Kidney (tissue), 14 donors: ENCODE measurements around the gene PKDREJ. TPM values are rescaled to one million over a fixed set of nuclear protein-coding genes. Genes with fewer than 3 reads are reported as not detected.

ENCODE experiments used
- DNase-seq, 5 donors: peaks; one replicate each; pipeline ENCODE4 v3.0.0-alpha.2; 2013 to 2020
- FAIRE-seq: peaks from 2 replicates; lab custom pipeline; 2012; peaks lifted over from hg19 to GRCh38; lab: Jason Lieb, UNC
- H3K27ac ChIP-seq, 2 donors: one replicate each; pipeline ENCODE4 v1.7.0; 2013; ENCODE audit warnings: low read depth in 2 of 2, low read length in 2 of 2, inconsistent platforms in 1 of 2
- H3K27me3 ChIP-seq: one replicate; pipeline ENCODE4 v1.7.1; 2013; ENCODE audit warnings: low read length, inconsistent platforms; ENCODE audit not compliant: control insufficient read depth, insufficient read depth
- H3K36me3 ChIP-seq, 3 donors: one replicate each; pipeline versions ENCODE4 v1.7.0 to v1.7.1; 2013; ENCODE audit warnings: low read length in 3 of 3, control low read depth in 1 of 3, inconsistent platforms in 1 of 3; ENCODE audit not compliant: insufficient read depth in 3 of 3, control insufficient read depth in 2 of 3
- H3K4me1 ChIP-seq, 3 donors: one replicate each; pipeline versions ENCODE4 v1.7.0 to v1.7.1; 2013; ENCODE audit warnings: low read length in 3 of 3, inconsistent platforms in 1 of 3, low read depth in 1 of 3; ENCODE audit not compliant: control insufficient read depth in 2 of 3, insufficient read depth in 2 of 3
- H3K4me3 ChIP-seq, 3 donors: one replicate each; pipeline versions ENCODE4 v1.7.0 to v1.8.1; 2013; ENCODE audit warnings: low read length in 3 of 3, control low read depth in 1 of 3, inconsistent platforms in 1 of 3
- H3K9ac ChIP-seq, 3 donors: one replicate each; pipeline versions ENCODE4 v1.7.0 to v1.7.1; 2013; ENCODE audit warnings: low read length in 3 of 3, control low read depth in 1 of 3, inconsistent platforms in 1 of 3
- H3K9me3 ChIP-seq, 3 donors: one replicate each; pipeline versions ENCODE4 v1.7.0 to v1.7.1; 2013; ENCODE audit warnings: low read length in 3 of 3, control low read depth in 1 of 3, inconsistent platforms in 1 of 3; ENCODE audit not compliant: control insufficient read depth in 2 of 3, insufficient read depth in 1 of 3
- intact Hi-C: fragments of 100-400 bp; cut with DNase I; formaldehyde crosslinking; loops from one replicate; pipeline ENCODE4 v1.11.1; 2022
- polyA plus RNA-seq: library from polyadenylated mRNA; stranded (reverse); fragments of 350-450 nt; fragmentation: Illumina TruSeq; extraction: RNeasy Lipid Tissue Mini Kit (QIAGEN cat#74804); gene quantifications from one replicate; pipeline ENCODE4 v1.2.3, GENCODE V29; 2014; ENCODE audit warnings: low read depth, low replicate concordance; ENCODE audit not compliant: insufficient read depth
- total RNA-seq: library from RNA; stranded (reverse); fragmentation: NEBNext Ultra II Directional; extraction: Animal tissue kit (Norgen Biotek cat#: 25700); gene quantifications from one replicate; pipeline ENCODE4 v1.2.1, GENCODE V29; 2021
- TF ChIP-seq, protein P1 (sequence below): IDR thresholded peaks from 3 replicates; pipeline ENCODE4 v1.5.1; 2012; ENCODE audit warnings: mild to moderate bottlenecking, moderate library complexity, borderline replicate concordance; ENCODE audit not compliant: insufficient read depth; ENCODE audit errors: extremely low read depth
- donor health status: control.
- donor health status: control.
- donor health status: control.
- donor health status: control.
- donor health status: control.
- donor health status: DM: yes; HTN: yes; CAD: no.
- donor health status: Normal renal cell carcinoma (clear cell type).

Gene PKDREJ
- total and polyA plus RNA-seq, 2 donors from 2014 or later, result 0.06 to 0.15 TPM

DNA sequence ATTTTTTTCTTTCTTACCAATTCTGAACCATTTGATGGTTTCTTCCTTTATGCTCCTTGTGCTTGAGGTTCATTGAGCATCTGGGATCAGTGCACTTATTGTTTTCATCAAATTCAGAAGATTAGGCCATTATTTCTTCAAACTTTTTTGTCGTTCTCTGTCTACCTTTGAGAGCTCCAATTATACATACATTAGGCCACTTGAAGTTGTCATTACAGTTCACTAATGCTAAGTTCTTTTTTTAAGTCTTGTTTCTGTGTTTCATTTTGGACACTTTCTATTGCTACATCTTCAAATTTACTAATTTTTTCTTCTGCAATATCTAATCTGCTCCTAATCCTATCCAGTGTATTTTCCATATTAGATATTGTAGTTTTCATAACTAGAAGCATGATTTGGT, 53.9 kb downstream of the PKDREJ start:
- TF ChIP-seq, protein P1, sequence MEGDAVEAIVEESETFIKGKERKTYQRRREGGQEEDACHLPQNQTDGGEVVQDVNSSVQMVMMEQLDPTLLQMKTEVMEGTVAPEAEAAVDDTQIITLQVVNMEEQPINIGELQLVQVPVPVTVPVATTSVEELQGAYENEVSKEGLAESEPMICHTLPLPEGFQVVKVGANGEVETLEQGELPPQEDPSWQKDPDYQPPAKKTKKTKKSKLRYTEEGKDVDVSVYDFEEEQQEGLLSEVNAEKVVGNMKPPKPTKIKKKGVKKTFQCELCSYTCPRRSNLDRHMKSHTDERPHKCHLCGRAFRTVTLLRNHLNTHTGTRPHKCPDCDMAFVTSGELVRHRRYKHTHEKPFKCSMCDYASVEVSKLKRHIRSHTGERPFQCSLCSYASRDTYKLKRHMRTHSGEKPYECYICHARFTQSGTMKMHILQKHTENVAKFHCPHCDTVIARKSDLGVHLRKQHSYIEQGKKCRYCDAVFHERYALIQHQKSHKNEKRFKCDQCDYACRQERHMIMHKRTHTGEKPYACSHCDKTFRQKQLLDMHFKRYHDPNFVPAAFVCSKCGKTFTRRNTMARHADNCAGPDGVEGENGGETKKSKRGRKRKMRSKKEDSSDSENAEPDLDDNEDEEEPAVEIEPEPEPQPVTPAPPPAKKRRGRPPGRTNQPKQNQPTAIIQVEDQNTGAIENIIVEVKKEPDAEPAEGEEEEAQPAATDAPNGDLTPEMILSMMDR, result no peak
- DNase-seq (no peak), FAIRE-seq (no peak)
- Histone ChIP-seq H3K4me3 (no peak overlapping the region), H3K9ac (no peak overlapping the region), H3K4me1 (no peaks in the 10 kb centered on the region), H3K27ac (no peak overlapping the region), H3K36me3 (peaks cover 2 to 38% (median 11%) of the 10 kb centered on the region in 3 donors), H3K9me3 (no peaks in the 10 kb centered on the region), H3K27me3 (no peaks in the 10 kb centered on the region)
- intact Hi-C loops, result no loop called here

Other genes starting within 250 kb of the PKDREJ start
- gene PPARA, start 112.8 kb downstream of the PKDREJ start, total RNA-seq, result 36.8 TPM
- gene PPARA, start 112.8 kb downstream of the PKDREJ start, polyA plus RNA-seq, result 15.8 TPM
- 10.2 TPM for gene CDPF1, start 13.1 kb downstream of the PKDREJ start, total RNA-seq
- 13.3 TPM for gene CDPF1, start 13.1 kb downstream of the PKDREJ start, polyA plus RNA-seq
- 41.3 TPM for gene TTC38, start 4.7 kb upstream of the PKDREJ start, total RNA-seq
- gene TTC38, start 4.7 kb upstream of the PKDREJ start, polyA plus RNA-seq, result 100 TPM
- 0.94 TPM for gene GTSE1, start 33.5 kb upstream of the PKDREJ start, total RNA-seq
- 0.41 TPM for gene GTSE1, start 33.5 kb upstream of the PKDREJ start, polyA plus RNA-seq
- gene TRMU, start 72.4 kb upstream of the PKDREJ start, total RNA-seq, result 40.5 TPM
- 41.1 TPM for gene TRMU, start 72.4 kb upstream of the PKDREJ start, polyA plus RNA-seq